Measurements from ENCODE around the gene MYDGF.

The MYDGF gene

DNA sequence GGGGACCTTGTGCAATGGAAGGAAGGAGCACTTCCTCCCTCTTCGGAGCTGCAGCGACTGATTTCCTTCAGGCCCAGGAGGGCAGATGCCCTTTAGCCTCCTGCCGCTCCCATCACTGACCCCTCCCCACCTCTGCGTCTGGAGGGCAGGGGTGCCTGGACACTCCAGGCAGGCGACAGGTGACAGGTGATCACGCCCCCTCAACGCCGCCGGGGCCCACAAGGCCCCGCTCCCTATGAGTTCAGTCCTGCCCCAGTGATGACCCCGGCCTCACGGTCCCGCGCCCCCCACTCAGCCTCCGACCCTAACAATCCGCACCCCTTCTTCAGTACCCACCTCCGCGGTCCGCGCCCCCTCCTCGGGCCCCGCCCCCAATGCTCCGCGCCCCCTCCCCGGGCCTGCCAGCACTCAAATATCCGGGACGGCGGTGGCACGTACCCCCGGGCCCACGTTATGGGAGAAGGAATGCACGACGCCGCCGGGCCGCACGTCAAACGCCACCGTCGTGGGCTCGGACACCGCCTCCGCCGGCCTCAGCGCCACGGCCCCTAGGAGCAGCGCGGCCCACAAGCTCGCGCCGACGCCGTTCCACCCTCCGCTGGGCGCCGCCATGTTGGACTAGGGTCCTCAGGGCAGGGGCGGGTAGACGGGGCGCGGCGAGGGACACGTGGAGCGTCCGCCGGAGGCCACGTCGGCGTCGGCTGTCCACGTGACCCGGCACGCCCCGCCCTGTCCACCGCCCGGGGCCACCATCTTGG is at the start of gene MYDGF (continued):
- TF ChIP-seq ZNF426 (tag by site-specific recombination; IDR thresholded peaks at IDR 0.05) (no peak), CTCF (tag by site-specific recombination; IDR thresholded peaks at IDR 0.05) (no peak), BCL11A (tag by site-specific recombination; IDR thresholded peaks at IDR 0.05; ENCODE audit: low read depth) (no peak), ZNF837 (tag by site-specific recombination; IDR thresholded peaks at IDR 0.05) (no peak), ZNF654 (tag by site-specific recombination; IDR thresholded peaks at IDR 0.05; ENCODE audit: low read depth) (no peak), ZNF280D (tag by site-specific recombination; IDR thresholded peaks at IDR 0.05) (no peak), ZNF664 (tag by site-specific recombination; IDR thresholded peaks at IDR 0.05) (no peak), ATF2 (tag by site-specific recombination; IDR thresholded peaks at IDR 0.05; ENCODE audit: low read depth) (no peak), ZNF239 (tag by site-specific recombination; IDR thresholded peaks at IDR 0.05) (no peak), ZNF785 (tag by site-specific recombination; IDR thresholded peaks at IDR 0.05) (no peak), KLF7 (tag by site-specific recombination; IDR thresholded peaks at IDR 0.05; ENCODE audit: borderline replicate concordance) (no peak), ZNF830 (tag by site-specific recombination; IDR thresholded peaks at IDR 0.05; ENCODE audit: low read depth) (no peak), ZNF677 (tag by site-specific recombination; IDR thresholded peaks at IDR 0.05) (no peak), ZFP37 (tag by site-specific recombination; IDR thresholded peaks at IDR 0.05) (no peak), KLF9 (tag by site-specific recombination; IDR thresholded peaks at IDR 0.05; ENCODE audit: low read depth) (peak; percentile 85), HIC1 (tag by site-specific recombination; IDR thresholded peaks at IDR 0.05) (peak; percentile 32; the same call in 1 of the 2 replicates), OSR2 (tag by site-specific recombination; IDR thresholded peaks at IDR 0.05) (no peak), ZNF658 (tag by site-specific recombination; IDR thresholded peaks at IDR 0.05) (no peak), SETDB1 (IDR thresholded peaks at IDR 0.05; ENCODE audit: insufficient read length, low read length) (no peak), ZNF433 (tag by site-specific recombination; IDR thresholded peaks at IDR 0.05; ENCODE audit: low read depth) (no peak), ZNF350 (tag by site-specific recombination; IDR thresholded peaks at IDR 0.05) (no peak), SP2 (tag by site-specific recombination; IDR thresholded peaks at IDR 0.05) (peak; percentile 82), ZFP41 (tag by site-specific recombination; IDR thresholded peaks at IDR 0.05; ENCODE audit: borderline replicate concordance) (no peak), ZNF549 (tag by site-specific recombination; IDR thresholded peaks at IDR 0.05) (no peak), ZNF362 (tag by site-specific recombination; IDR thresholded peaks at IDR 0.05) (no peak), KLF8 (tag by site-specific recombination; IDR thresholded peaks at IDR 0.05) (peak; percentile 55; the same call in 1 of the 2 replicates)
- TF ChIP-seq, protein P1, sequence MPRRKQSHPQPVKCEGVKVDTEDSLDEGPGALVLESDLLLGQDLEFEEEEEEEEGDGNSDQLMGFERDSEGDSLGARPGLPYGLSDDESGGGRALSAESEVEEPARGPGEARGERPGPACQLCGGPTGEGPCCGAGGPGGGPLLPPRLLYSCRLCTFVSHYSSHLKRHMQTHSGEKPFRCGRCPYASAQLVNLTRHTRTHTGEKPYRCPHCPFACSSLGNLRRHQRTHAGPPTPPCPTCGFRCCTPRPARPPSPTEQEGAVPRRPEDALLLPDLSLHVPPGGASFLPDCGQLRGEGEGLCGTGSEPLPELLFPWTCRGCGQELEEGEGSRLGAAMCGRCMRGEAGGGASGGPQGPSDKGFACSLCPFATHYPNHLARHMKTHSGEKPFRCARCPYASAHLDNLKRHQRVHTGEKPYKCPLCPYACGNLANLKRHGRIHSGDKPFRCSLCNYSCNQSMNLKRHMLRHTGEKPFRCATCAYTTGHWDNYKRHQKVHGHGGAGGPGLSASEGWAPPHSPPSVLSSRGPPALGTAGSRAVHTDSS (tag by site-specific recombination; IDR thresholded peaks at IDR 0.05) = no peak
